Stimulated activated naive CD8-positive, alpha-beta T cell treated with anti-CD3 and anti-CD28 coated beads, Interleukin-15, Interleukin-2, amounts not matched to agents 100 ng/mL and 50 ng/mL, for 24 hours (primary cell): ENCODE measurements around the gene KIZ.
"Not testable (repeated sequence)": the region's sequence is repeated elsewhere in the genome, so short reads cannot be mapped to it uniquely, and the experiment has no call there.

Source experiments
- H3K27ac Mint-ChIP-seq: one replicate; pipeline ENCODE4 v1.8.0; 2021; ENCODE audit warnings: mild to moderate bottlenecking, mixed read lengths
- H3K27me3 Mint-ChIP-seq: one replicate; pipeline ENCODE4 v1.8.0; 2021; ENCODE audit warnings: mixed read lengths
- H3K36me3 Mint-ChIP-seq: one replicate; pipeline ENCODE4 v1.8.0; 2021; ENCODE audit warnings: low read depth, mixed read lengths
- H3K4me1 Mint-ChIP-seq: one replicate; pipeline ENCODE4 v1.8.0; 2021; ENCODE audit warnings: low read depth, mixed read lengths
- H3K4me3 Mint-ChIP-seq: one replicate; pipeline ENCODE4 v1.8.0; 2021; ENCODE audit warnings: mild to moderate bottlenecking, mixed read lengths
- H3K9me3 Mint-ChIP-seq: one replicate; pipeline ENCODE4 v1.8.0; 2021; ENCODE audit warnings: mixed read lengths

The KIZ gene

GRCh38 chr20:21232546-21233280 lies 106.8 kb downstream of the KIZ start:
- Mint-ChIP-seq H3K4me3 (no peak overlapping the region), H3K27me3 (no peaks in the 10 kb centered on the region), H3K36me3 (peaks cover 6% of the 10 kb centered on the region), H3K4me1 (peaks cover 3% of the 10 kb centered on the region), H3K27ac (no peak overlapping the region), H3K9me3 (no peaks in the 10 kb centered on the region)

- H3K4me1 Mint-ChIP-seq: peaks cover 3% of the 10 kb centered on the region
- H3K36me3 Mint-ChIP-seq: peaks cover 6% of the 10 kb centered on the region
- no peaks in the 10 kb centered on the region for H3K9me3 Mint-ChIP-seq
- no peak overlapping the region for H3K4me3 Mint-ChIP-seq
- H3K27me3 Mint-ChIP-seq: no peaks in the 10 kb centered on the region
- no peak overlapping the region for H3K27ac Mint-ChIP-seq
These were observed 108.4 kb downstream of the KIZ start for GRCh38 chr20:21234324-21234723.

GRCh38 chr20:21234806-21235483 lies 109.1 kb downstream of the KIZ start:
- H3K27ac Mint-ChIP-seq: no peak overlapping the region
- peaks cover 6% of the 10 kb centered on the region for H3K36me3 Mint-ChIP-seq
- no peaks in the 10 kb centered on the region for H3K9me3 Mint-ChIP-seq
- no peak overlapping the region for H3K4me3 Mint-ChIP-seq
- H3K27me3 Mint-ChIP-seq: no peaks in the 10 kb centered on the region
- peaks cover 3% of the 10 kb centered on the region for H3K4me1 Mint-ChIP-seq

GRCh38 chr20:21235484-21236445 lies 109.9 kb downstream of the KIZ start:
- no peaks in the 10 kb centered on the region for H3K27me3 Mint-ChIP-seq
- peaks cover 3% of the 10 kb centered on the region for H3K4me1 Mint-ChIP-seq
- no peaks in the 10 kb centered on the region for H3K9me3 Mint-ChIP-seq
- H3K27ac Mint-ChIP-seq: no peak overlapping the region
- no peak overlapping the region for H3K4me3 Mint-ChIP-seq
- H3K36me3 Mint-ChIP-seq: peaks cover 1% of the 10 kb centered on the region

GRCh38 chr20:21237956-21238799 lies 112.3 kb downstream of the KIZ start:
- H3K27ac Mint-ChIP-seq: no peak overlapping the region
- no peaks in the 10 kb centered on the region for H3K9me3 Mint-ChIP-seq
- H3K4me3 Mint-ChIP-seq: no peak overlapping the region
- no peaks in the 10 kb centered on the region for H3K36me3 Mint-ChIP-seq
- H3K27me3 Mint-ChIP-seq: no peaks in the 10 kb centered on the region
- H3K4me1 Mint-ChIP-seq: peaks cover 3% of the 10 kb centered on the region

- Mint-ChIP-seq H3K4me1 (peaks cover 3% of the 10 kb centered on the region), H3K36me3 (peaks cover 5% of the 10 kb centered on the region), H3K27ac (no peak overlapping the region), H3K4me3 (no peak overlapping the region), H3K9me3 (no peaks in the 10 kb centered on the region), H3K27me3 (no peaks in the 10 kb centered on the region)
These were observed 113.1 kb downstream of the KIZ start for GRCh38 chr20:21238818-21239536.

GRCh38 chr20:21240394-21240793 lies 114.5 kb downstream of the KIZ start:
- Mint-ChIP-seq H3K27ac (no peak overlapping the region), H3K4me3 (no peak overlapping the region), H3K36me3 (peaks cover 5% of the 10 kb centered on the region), H3K4me1 (peaks cover 3% of the 10 kb centered on the region), H3K9me3 (no peaks in the 10 kb centered on the region), H3K27me3 (no peaks in the 10 kb centered on the region)

- no peak overlapping the region for H3K4me3 Mint-ChIP-seq
- H3K27me3 Mint-ChIP-seq: no peaks in the 10 kb centered on the region
- H3K36me3 Mint-ChIP-seq: peaks cover 7% of the 10 kb centered on the region
- H3K4me1 Mint-ChIP-seq: no peaks in the 10 kb centered on the region
- no peaks in the 10 kb centered on the region for H3K9me3 Mint-ChIP-seq
- no peak overlapping the region for H3K27ac Mint-ChIP-seq
These were observed 115.5 kb downstream of the KIZ start for GRCh38 chr20:21241406-21241805.

- H3K4me1 Mint-ChIP-seq: peaks cover 4% of the 10 kb centered on the region
- no peaks in the 10 kb centered on the region for H3K9me3 Mint-ChIP-seq
- peaks cover 10% of the 10 kb centered on the region for H3K36me3 Mint-ChIP-seq
- H3K27ac Mint-ChIP-seq: no peak overlapping the region
- H3K4me3 Mint-ChIP-seq: no peak overlapping the region
- H3K27me3 Mint-ChIP-seq: no peaks in the 10 kb centered on the region
These were observed 117.9 kb downstream of the KIZ start for GRCh38 chr20:21243811-21244210.

GRCh38 chr20:21244808-21245207 lies 118.9 kb downstream of the KIZ start:
- peaks cover 10% of the 10 kb centered on the region for H3K36me3 Mint-ChIP-seq
- H3K9me3 Mint-ChIP-seq: no peaks in the 10 kb centered on the region
- no peaks in the 10 kb centered on the region for H3K27me3 Mint-ChIP-seq
- no peak overlapping the region for H3K27ac Mint-ChIP-seq
- no peak overlapping the region for H3K4me3 Mint-ChIP-seq
- H3K4me1 Mint-ChIP-seq: peaks cover 4% of the 10 kb centered on the region

- Mint-ChIP-seq H3K4me1 (peaks cover 17% of the 10 kb centered on the region), H3K36me3 (peaks cover 10% of the 10 kb centered on the region), H3K27me3 (no peaks in the 10 kb centered on the region), H3K4me3 (no peak overlapping the region), H3K27ac (no peak overlapping the region), H3K9me3 (no peaks in the 10 kb centered on the region)
These were observed 120.3 kb downstream of the KIZ start for GRCh38 chr20:21246161-21246560.

- not testable (repeated sequence) for H3K27me3 Mint-ChIP-seq, H3K4me3 Mint-ChIP-seq, H3K9me3 Mint-ChIP-seq, H3K27ac Mint-ChIP-seq, H3K36me3 Mint-ChIP-seq
- H3K4me1 Mint-ChIP-seq: peaks cover 32% of the 10 kb centered on the region
These were observed 121.8 kb downstream of the KIZ start for GRCh38 chr20:21247603-21248095.

GRCh38 chr20:21251278-21251677 lies 125.4 kb downstream of the KIZ start:
- Mint-ChIP-seq H3K9me3 (no peaks in the 10 kb centered on the region), H3K4me1 (peaks cover 35% of the 10 kb centered on the region), H3K36me3 (peaks cover 4% of the 10 kb centered on the region), H3K27me3 (no peaks in the 10 kb centered on the region), H3K27ac (peak overlapping the region; percentile 87), H3K4me3 (peak overlapping the region; percentile 47)

GRCh38 chr20:21257192-21257591 lies 131.3 kb downstream of the KIZ start:
- no peaks in the 10 kb centered on the region for H3K36me3 Mint-ChIP-seq
- H3K4me1 Mint-ChIP-seq: peaks cover 8% of the 10 kb centered on the region
- H3K4me3 Mint-ChIP-seq: no peak overlapping the region
- no peak overlapping the region for H3K27ac Mint-ChIP-seq
- H3K9me3 Mint-ChIP-seq: no peaks in the 10 kb centered on the region
- peaks cover 5% of the 10 kb centered on the region for H3K27me3 Mint-ChIP-seq
